Choroid plexus epithelial cell (primary cell): ENCODE measurements around the gene HES5.

ENCODE experiments used
- DNase-seq: peaks from one replicate; pipeline ENCODE4 v3.0.0-alpha.2; 2010; ENCODE audit warnings: low read depth
- H3K4me3 ChIP-seq: 2 replicates; pipeline ENCODE4 v1.5.1; 2011; ENCODE audit warnings: low read depth, mild to moderate bottlenecking, control low read depth, low read length, moderate library complexity
- CTCF ChIP-seq: conservative IDR thresholded peaks from 2 replicates; pipeline ENCODE4 v1.5.1; 2011; ENCODE audit warnings: low read depth, mild to moderate bottlenecking, control low read depth, inconsistent platforms, low read length, moderate library complexity

The HES5 gene

DNA sequence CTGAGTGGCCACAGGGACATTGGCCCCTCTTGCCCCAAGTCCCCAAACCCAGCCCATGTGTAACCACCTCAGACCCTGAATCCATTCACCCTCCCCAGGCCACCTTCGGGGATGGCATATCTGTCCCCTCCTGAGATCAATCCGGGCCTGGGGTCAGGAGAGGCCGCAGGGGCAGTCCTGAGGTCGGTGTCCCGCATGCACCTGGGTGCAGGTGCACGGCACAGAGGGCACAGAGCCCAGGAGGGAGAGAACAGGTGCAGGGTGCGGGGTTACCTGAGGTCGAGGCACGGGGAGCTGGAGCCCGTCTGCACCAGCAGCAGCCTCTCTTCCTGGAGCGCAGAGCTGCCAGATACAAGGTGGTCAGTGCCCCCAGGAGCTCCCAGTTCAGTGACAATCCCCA is 20.5 kb downstream of the HES5 start:
- TF ChIP-seq CTCF: no peak
- H3K4me3 ChIP-seq: no peak overlapping the region
- no peak for DNase-seq

DNA sequence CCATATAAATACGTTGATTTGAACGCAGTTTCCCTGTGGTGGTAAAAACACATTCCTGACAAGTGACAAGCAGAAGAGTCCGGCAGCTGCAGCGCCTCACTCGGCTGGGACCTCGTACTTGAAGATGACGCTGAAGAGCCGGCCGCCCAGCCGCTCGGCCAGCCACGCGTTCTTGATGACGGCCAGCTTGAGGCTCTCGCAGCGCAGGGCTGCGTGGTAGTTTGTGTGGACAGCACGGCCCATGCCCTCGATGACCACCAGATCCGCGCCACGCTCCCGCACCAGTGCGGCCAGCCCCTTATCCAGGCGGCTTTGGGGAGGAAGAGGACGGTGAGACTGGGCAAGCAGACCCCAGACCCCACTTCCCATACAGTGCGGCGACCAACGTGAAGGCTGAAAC is 21.3 kb downstream of the HES5 start:
- no peak for TF ChIP-seq CTCF
- no peak overlapping the region for H3K4me3 ChIP-seq
- no peak for DNase-seq

DNA sequence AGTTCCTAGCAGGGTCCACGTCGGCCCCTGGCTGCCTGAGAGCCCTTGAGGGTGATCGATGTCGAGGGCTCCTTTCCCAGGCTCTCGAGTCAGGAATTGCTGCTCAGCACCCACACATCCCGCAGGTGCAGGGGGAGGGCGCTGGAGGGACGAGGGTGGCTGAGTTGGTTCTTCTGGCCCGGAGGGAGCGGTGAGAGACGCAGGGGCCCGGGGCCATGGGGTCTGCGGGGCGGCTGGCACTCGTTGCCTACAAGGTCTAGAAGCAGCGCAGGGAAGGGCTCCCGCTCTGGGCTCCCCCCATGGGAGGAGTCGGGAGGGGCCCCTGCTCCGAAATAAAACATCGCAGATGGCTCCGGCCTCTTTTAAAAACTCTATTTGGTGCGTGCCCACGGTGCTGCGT is 21.9 kb downstream of the HES5 start:
- no peak overlapping the region for H3K4me3 ChIP-seq
- TF ChIP-seq CTCF: no peak
- DNase-seq: no peak

DNA sequence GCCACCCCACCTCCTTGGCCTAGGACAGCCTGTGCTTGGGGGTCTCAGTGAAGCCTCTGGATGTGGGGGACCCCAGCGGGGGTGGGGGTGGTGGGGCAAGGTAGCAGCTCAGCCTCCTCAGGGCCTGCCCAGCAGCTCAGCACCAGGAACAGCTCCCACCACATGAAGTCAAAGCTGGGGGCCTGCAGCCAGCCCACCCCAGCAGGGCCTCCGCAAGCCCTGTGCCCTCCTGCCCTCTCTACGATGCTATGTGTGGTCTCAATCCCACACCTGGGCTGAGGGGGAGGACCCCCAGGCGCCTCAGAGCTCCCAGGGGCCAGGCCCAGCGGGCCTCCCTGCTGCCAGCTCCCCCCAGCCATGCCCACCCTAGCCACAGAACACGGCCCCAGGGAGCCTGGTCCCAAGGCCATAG is 22.3 kb downstream of the HES5 start:
- H3K4me3 ChIP-seq: no peak overlapping the region
- DNase-seq: no peak
- TF ChIP-seq CTCF: no peak

DNA sequence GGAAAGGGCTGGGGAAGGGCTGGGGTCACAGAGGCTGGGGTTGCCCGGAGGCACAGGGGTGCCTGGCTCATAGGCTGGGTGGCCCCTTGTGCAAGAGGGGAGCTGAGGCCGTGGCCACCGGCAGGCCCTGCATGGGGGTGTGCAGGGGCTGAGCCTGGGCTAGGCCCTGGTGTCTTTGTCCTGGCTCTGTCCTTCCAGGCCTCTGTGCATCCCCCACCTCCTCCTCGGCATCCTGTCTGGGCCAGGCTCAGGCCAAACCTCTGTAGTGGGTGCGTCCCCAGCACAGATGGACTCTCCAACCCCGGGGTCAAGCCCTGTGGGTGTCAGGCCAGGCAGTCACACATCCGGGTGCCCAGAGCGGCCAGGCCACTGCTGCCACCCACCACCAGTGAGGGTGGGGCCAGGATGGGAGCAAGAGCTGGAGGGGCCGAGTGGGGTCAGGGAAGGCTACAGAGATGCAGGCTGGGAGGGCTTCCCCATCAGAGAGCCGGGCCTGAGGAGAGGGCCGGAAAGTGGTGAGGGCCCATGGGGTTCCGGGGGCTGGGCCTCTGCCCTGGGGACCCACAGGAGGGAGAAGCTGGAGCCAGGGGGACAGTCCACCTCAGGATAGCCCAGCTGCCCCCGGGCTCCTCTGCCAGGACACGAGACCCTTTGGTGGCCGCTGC is 23.0 kb downstream of the HES5 start:
- no peak for DNase-seq
- H3K4me3 ChIP-seq: no peak overlapping the region
- TF ChIP-seq CTCF: no peak

DNA sequence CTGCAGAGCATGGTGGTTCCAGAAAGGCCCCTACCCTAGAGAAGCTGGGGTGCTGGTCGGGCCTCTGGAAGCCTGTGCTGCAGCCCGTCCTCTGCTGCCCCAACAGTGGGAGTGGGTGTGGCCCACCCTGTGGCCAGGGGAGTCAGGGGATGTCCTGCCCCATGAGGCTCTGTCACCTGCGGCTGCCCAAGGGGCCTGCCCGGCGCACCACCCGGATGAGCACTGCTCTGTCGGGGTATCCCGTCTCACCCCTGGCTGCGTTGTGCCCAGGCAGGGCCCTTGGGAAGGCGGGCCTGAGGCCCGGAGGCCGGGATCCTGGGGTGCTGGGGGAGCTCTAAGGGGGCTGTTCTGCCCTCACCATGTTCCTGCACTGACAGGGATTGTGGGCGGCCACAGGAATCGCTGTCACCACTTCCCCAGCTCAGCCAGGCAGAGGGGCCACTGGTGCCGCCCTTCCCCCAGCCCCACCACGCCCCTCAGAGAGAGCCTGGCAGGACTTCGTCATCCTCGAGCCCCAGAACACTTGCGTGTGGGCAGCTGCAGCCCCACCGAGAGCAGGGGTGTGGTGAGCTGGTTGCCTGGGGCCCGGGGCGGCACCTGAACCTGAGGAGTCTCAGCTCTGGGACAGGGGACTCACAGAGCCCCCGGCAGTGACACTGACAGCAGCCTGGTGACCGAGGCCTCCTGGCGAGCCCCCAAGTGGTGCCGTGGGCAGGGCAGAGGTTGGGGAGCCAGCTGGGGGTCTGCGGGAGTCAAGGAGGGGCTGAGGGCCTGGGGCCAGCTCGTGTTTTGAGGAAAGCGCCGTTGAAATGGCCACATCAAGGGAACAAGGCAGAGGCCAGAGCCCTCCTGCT is 23.8 kb downstream of the HES5 start:
- H3K4me3 ChIP-seq: no peak overlapping the region
- TF ChIP-seq CTCF: no peak
- DNase-seq: no peak
